DOHH2 (cell line): ENCODE data around the gene C16orf96.

Experiments used
- EZH2phosphoT487 ChIP-seq: fragments of 200-600 bp; sonication (generic); IDR thresholded peaks from 2 replicates; pipeline ENCODE4 v1.6.1; 2017; ENCODE audit warnings: borderline replicate concordance, mild to moderate bottlenecking, antibody characterized with exemption, low read length, moderate library complexity, mixed read lengths
- TF ChIP-seq, protein P1 (sequence below): fragments of 200-600 bp; sonication (generic); IDR thresholded peaks from one replicate; pipeline ENCODE4 v1.5.1; 2014; ENCODE audit warnings: antibody characterized with exemption, mild to moderate bottlenecking, low read depth, low read length; ENCODE audit not compliant: poor library complexity, severe bottlenecking

DNA sequence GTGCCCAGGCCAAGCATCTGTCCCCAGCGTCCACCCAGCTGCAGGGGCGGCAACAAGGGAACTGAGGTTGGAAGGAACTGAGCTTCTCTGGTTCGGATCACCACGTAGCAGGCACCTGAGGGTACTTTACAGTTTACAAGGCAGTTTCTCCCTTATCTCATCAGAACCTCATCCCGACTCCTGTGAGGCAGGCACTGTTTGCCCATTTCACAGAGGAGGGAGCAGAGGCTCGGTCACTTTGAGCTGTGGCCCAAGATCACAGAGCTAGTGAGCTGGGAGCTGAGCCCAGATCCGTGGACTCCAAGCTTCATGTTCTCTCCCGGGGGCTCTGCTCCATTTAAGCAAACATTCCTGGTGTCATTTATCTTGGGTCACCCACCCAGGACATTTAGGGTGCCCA is 43.4 kb downstream of the C16orf96 start:
- TF ChIP-seq, protein P1, sequence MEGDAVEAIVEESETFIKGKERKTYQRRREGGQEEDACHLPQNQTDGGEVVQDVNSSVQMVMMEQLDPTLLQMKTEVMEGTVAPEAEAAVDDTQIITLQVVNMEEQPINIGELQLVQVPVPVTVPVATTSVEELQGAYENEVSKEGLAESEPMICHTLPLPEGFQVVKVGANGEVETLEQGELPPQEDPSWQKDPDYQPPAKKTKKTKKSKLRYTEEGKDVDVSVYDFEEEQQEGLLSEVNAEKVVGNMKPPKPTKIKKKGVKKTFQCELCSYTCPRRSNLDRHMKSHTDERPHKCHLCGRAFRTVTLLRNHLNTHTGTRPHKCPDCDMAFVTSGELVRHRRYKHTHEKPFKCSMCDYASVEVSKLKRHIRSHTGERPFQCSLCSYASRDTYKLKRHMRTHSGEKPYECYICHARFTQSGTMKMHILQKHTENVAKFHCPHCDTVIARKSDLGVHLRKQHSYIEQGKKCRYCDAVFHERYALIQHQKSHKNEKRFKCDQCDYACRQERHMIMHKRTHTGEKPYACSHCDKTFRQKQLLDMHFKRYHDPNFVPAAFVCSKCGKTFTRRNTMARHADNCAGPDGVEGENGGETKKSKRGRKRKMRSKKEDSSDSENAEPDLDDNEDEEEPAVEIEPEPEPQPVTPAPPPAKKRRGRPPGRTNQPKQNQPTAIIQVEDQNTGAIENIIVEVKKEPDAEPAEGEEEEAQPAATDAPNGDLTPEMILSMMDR, result no peak
- TF ChIP-seq EZH2phosphoT487, result no peak
